SK-N-SH treated with all-trans-retinoic acid at 6 μM for 48 hours (cell line): ENCODE results near the gene NIPA2.

ENCODE experiments used
- ATAC-seq: fragments of 200-7000 bp; cut with Tn5 transposase; 3 replicates; pipeline ENCODE4 v1.9.1; 2020; ENCODE audit warnings: mild to moderate bottlenecking, moderate library complexity
- ARNTL ChIP-seq: fragments of 450-650 bp; formaldehyde crosslinking; IDR thresholded peaks from 2 replicates; pipeline ENCODE4 v1.5.0; 2020; ENCODE audit warnings: low read depth, mild to moderate bottlenecking, moderate library complexity, borderline replicate concordance
- BACH2 ChIP-seq: fragments of 250-450 bp; sonication (Bioruptor Pico); IDR thresholded peaks from 2 replicates; pipeline ENCODE4 v1.9.0; 2021; ENCODE audit warnings: mild to moderate bottlenecking, borderline replicate concordance
- CSDC2 ChIP-seq: fragments of 250-450 bp; sonication (Bioruptor Pico); IDR thresholded peaks from 2 replicates; pipeline ENCODE4 v1.5.0; 2020; ENCODE audit warnings: mild to moderate bottlenecking, moderate library complexity
- ESRRG ChIP-seq: fragments of 250-450 bp; sonication (Bioruptor Pico); IDR thresholded peaks from 2 replicates; pipeline ENCODE4 v1.6.1; 2021; ENCODE audit warnings: mild to moderate bottlenecking
- GLIS3 ChIP-seq: fragments of 250-450 bp; sonication (Bioruptor Pico); IDR thresholded peaks from 2 replicates; pipeline ENCODE4 v1.5.0; 2020; ENCODE audit warnings: mild to moderate bottlenecking, moderate library complexity
- ISL1 ChIP-seq: fragments of 250-450 bp; sonication (Bioruptor Pico); IDR thresholded peaks from 2 replicates; pipeline ENCODE4 v2.1.2; 2022; ENCODE audit warnings: mild to moderate bottlenecking, moderate library complexity
- RARB ChIP-seq: fragments of 250-450 bp; sonication (Bioruptor Pico); IDR thresholded peaks from 2 replicates; pipeline ENCODE4 v1.8.0; 2021; ENCODE audit warnings: mild to moderate bottlenecking, moderate library complexity
- SNAI2 ChIP-seq: fragments of 250-450 bp; sonication (Bioruptor Pico); IDR thresholded peaks from 2 replicates; pipeline ENCODE4 v1.5.0; 2020; ENCODE audit warnings: mild to moderate bottlenecking, moderate library complexity
- TCF4 ChIP-seq: fragments of 250-450 bp; sonication (Bioruptor Pico); IDR thresholded peaks from 2 replicates; pipeline ENCODE4 v1.8.0; 2021; ENCODE audit warnings: mild to moderate bottlenecking, moderate library complexity, borderline replicate concordance
- TOX ChIP-seq: fragments of 250-450 bp; sonication (Bioruptor Pico); IDR thresholded peaks from 2 replicates; pipeline ENCODE4 v1.8.0; 2021; ENCODE audit warnings: mild to moderate bottlenecking, moderate library complexity, borderline replicate concordance
- ZC3H10 ChIP-seq: fragments of 250-450 bp; sonication (Bioruptor Pico); IDR thresholded peaks from 2 replicates; pipeline ENCODE4 v1.5.1; 2021; ENCODE audit warnings: mild to moderate bottlenecking, moderate library complexity
- ZFP3 ChIP-seq: fragments of 250-450 bp; sonication (Bioruptor Pico); IDR thresholded peaks from 2 replicates; pipeline ENCODE4 v1.5.0; 2020; ENCODE audit warnings: mild to moderate bottlenecking, moderate library complexity
- ZFP30 ChIP-seq: fragments of 450-650 bp; formaldehyde crosslinking; IDR thresholded peaks from 2 replicates; pipeline ENCODE4 v1.5.0; 2022; ENCODE audit warnings: mild to moderate bottlenecking, moderate library complexity
- ZNF565 ChIP-seq: fragments of 450-650 bp; formaldehyde crosslinking; conservative IDR thresholded peaks from 2 replicates; pipeline ENCODE4 v1.5.0; 2020; ENCODE audit warnings: low read depth, mild to moderate bottlenecking, moderate library complexity
- ZNF70 ChIP-seq: fragments of 450-650 bp; formaldehyde crosslinking; IDR thresholded peaks from 2 replicates; pipeline ENCODE4 v1.5.0; 2020; ENCODE audit warnings: mild to moderate bottlenecking, moderate library complexity
- ZNF8 ChIP-seq: fragments of 450-650 bp; formaldehyde crosslinking; IDR thresholded peaks from 2 replicates; pipeline ENCODE4 v1.5.0; 2020; ENCODE audit warnings: mild to moderate bottlenecking, moderate library complexity
- TF ChIP-seq, protein P1 (sequence below): fragments of 250-450 bp; sonication (Bioruptor Pico); IDR thresholded peaks from 2 replicates; pipeline ENCODE4 v1.5.1; 2020; ENCODE audit warnings: low read depth, mild to moderate bottlenecking, moderate library complexity
- TF ChIP-seq, protein P2 (sequence below): fragments of 250-450 bp; sonication (Bioruptor Pico); IDR thresholded peaks from 2 replicates; pipeline ENCODE4 v1.8.0; 2020; ENCODE audit warnings: mild to moderate bottlenecking, moderate library complexity, borderline replicate concordance
- TF ChIP-seq, protein P3 (sequence below): fragments of 250-450 bp; sonication (Bioruptor Pico); IDR thresholded peaks from 2 replicates; pipeline ENCODE4 v1.5.1; 2021; ENCODE audit warnings: mild to moderate bottlenecking, moderate library complexity
- TF ChIP-seq, protein P4 (sequence below): fragments of 250-450 bp; sonication (Bioruptor Pico); IDR thresholded peaks from 2 replicates; pipeline ENCODE4 v1.8.0; 2021; ENCODE audit warnings: low read depth, mild to moderate bottlenecking, moderate library complexity, borderline replicate concordance

The NIPA2 gene

DNA sequence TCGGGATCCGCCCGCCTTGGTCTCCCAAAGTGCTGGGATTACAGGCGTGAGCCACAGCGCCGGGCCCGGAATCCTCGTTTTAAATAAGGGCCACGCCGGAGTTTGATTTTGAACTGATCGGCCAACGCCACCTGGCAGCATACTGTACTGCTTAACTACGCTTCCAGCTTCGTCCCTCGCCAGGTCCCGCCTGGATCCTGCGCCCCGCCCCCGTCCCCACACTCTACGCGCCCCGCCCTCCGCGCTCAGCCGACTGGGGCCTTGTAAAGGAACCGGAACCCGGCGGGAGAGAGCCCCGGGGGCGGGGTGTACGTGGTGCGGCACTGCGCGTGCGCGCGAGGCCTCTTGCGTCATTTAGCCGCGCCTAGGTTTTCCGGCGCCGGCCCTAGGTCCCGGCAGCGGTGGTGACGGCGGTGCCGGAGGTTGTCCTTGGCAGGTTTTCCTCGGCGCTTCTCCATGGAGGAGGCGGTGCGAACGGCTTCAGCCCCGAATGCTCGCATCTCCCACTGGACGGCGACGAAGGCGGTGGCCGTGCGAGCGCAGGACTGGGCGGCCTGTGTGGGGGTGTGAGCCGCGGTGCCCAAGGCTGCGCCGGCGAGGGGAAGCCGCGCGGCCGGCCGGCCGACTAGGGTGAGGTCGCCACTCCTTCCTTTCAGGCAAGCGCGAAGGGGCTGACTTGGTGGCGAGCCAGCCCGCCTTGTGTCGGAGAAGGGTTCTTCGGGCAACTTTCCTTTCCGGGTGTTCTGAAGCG lies at the start of gene NIPA2:
Gene NIPA2, plus strand, starts transcription at position 375 of the 751 bp plus-strand sequence. CDS start 13,066 bp downstream, outside the sequence.
- TF ChIP-seq, protein P1, sequence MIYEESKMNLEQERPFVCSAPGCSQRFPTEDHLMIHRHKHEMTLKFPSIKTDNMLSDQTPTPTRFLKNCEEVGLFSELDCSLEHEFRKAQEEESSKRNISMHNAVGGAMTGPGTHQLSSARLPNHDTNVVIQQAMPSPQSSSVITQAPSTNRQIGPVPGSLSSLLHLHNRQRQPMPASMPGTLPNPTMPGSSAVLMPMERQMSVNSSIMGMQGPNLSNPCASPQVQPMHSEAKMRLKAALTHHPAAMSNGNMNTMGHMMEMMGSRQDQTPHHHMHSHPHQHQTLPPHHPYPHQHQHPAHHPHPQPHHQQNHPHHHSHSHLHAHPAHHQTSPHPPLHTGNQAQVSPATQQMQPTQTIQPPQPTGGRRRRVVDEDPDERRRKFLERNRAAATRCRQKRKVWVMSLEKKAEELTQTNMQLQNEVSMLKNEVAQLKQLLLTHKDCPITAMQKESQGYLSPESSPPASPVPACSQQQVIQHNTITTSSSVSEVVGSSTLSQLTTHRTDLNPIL (CRISPR knock-in tag), result no peak
- no peak for TF ChIP-seq RARB
- TF ChIP-seq, protein P2, sequence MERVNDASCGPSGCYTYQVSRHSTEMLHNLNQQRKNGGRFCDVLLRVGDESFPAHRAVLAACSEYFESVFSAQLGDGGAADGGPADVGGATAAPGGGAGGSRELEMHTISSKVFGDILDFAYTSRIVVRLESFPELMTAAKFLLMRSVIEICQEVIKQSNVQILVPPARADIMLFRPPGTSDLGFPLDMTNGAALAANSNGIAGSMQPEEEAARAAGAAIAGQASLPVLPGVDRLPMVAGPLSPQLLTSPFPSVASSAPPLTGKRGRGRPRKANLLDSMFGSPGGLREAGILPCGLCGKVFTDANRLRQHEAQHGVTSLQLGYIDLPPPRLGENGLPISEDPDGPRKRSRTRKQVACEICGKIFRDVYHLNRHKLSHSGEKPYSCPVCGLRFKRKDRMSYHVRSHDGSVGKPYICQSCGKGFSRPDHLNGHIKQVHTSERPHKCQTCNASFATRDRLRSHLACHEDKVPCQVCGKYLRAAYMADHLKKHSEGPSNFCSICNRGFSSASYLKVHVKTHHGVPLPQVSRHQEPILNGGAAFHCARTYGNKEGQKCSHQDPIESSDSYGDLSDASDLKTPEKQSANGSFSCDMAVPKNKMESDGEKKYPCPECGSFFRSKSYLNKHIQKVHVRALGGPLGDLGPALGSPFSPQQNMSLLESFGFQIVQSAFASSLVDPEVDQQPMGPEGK (CRISPR knock-in tag), result no peak
- no peak for TF ChIP-seq ZNF70 (CRISPR knock-in tag)
- no peak for TF ChIP-seq CSDC2
- ATAC-seq, result peak; percentile 98

DNA sequence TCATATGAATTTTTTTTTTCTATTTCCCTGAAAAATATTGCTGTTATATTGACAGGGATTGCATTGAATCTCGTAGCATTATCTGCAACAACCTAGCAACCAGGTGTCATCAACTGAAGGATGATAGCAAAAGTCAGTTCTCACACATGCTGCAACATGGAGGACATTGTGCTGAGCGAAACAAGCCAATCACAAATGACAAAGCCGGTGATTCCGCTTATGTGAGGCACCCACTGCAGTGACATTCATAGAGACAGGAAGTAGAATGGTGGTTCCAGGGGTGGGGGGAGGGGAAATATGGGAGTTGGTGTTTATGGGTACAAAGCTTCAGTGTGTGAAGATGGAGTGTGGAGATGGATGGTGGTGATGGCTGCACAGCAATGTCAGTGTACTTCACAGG lies 44.4 kb upstream of the NIPA2 start:
- TF ChIP-seq ISL1 (CRISPR knock-in tag), result no peak
- ATAC-seq, result no peak

DNA sequence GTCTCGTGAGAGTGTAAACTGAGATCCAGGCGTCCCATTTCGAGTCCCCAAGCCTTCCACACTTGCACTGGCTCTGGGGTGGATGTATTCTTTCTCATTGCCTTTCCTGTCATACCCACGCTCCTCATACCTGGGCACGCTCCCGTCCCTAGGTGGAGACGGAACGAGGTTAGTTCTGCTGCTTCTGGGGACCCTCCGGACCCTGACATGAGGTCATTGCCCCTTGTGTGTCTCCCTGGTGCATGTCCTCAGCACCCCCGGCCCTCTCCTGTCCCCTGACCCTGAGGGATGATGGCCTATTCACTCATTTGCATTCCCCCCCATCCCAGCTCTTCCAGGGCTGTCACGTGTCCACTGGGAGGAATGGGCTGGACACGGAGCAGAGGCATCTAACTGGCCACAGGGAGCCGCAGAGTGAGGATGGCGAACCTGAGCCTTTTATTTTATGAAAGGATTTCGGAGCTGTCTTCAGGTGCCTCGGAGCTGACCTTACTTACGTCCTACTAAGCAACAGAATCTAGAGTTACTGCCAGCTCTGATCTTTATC lies 43.8 kb upstream of the NIPA2 start:
- no peak for TF ChIP-seq ZNF565 (CRISPR knock-in tag)
- TF ChIP-seq ESRRG (CRISPR knock-in tag), result no peak
- TF ChIP-seq BACH2 (CRISPR knock-in tag), result no peak
- TF ChIP-seq ISL1 (CRISPR knock-in tag), result no peak
- no peak for ATAC-seq

DNA sequence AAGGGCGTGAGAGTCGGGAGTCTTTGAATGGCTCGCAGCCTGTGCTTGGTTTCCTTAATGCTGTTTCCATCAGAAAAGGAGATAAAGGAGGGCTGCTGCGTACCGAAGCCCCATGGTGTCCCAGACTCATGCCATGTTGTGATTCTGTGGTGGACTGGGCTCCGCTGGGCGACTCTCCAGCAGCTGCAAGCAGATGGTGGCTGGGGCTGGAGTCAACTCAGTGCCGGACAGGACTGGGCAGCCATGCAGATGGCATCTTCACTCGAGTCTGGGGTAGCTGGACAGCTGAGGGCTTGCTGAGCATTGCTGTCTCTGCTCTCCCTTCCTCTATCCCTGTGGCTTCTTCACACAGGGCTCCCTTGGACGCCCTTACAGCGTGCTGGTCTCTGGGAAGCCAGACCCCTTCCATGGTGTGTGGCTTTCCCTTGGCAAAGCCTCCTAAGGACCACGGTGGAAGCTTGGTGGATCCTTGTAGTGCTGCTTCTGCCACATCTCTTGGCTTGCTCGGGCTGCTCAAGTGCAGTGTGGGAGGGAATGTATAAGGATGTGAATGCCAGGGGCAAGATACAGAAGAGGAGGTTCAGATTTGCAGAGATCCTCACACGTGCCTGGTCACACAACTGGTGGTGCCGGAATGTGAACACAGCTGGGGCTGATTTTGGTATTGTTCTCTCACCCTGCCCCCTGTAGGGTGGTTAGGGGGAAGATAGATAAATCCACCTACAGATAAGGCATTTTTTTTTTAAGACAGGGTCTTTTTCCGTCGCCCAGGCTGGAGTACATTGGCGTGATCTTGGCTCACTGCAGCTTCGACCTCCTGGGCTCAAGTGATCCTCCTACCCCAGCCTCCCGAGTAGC lies 43.0 kb upstream of the NIPA2 start:
- no peak for ATAC-seq
- TF ChIP-seq ZNF565 (CRISPR knock-in tag) (no peak), ZC3H10 (CRISPR knock-in tag) (no peak), ARNTL (CRISPR knock-in tag) (no peak), BACH2 (CRISPR knock-in tag) (no peak), ISL1 (CRISPR knock-in tag) (no peak), TCF4 (no peak), SNAI2 (CRISPR knock-in tag) (no peak), ZFP3 (CRISPR knock-in tag) (no peak), ZFP30 (no peak), ZNF8 (no peak), RARB (no peak), GLIS3 (CRISPR knock-in tag) (no peak), TOX (CRISPR knock-in tag) (no peak), ZNF70 (CRISPR knock-in tag) (no peak)
- TF ChIP-seq, protein P2 (CRISPR knock-in tag), result no peak
- TF ChIP-seq, protein P3, sequence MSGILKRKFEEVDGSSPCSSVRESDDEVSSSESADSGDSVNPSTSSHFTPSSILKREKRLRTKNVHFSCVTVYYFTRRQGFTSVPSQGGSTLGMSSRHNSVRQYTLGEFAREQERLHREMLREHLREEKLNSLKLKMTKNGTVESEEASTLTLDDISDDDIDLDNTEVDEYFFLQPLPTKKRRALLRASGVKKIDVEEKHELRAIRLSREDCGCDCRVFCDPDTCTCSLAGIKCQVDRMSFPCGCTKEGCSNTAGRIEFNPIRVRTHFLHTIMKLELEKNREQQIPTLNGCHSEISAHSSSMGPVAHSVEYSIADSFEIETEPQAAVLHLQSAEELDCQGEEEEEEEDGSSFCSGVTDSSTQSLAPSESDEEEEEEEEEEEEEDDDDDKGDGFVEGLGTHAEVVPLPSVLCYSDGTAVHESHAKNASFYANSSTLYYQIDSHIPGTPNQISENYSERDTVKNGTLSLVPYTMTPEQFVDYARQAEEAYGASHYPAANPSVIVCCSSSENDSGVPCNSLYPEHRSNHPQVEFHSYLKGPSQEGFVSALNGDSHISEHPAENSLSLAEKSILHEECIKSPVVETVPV (CRISPR knock-in tag), result no peak
- TF ChIP-seq, protein P4, sequence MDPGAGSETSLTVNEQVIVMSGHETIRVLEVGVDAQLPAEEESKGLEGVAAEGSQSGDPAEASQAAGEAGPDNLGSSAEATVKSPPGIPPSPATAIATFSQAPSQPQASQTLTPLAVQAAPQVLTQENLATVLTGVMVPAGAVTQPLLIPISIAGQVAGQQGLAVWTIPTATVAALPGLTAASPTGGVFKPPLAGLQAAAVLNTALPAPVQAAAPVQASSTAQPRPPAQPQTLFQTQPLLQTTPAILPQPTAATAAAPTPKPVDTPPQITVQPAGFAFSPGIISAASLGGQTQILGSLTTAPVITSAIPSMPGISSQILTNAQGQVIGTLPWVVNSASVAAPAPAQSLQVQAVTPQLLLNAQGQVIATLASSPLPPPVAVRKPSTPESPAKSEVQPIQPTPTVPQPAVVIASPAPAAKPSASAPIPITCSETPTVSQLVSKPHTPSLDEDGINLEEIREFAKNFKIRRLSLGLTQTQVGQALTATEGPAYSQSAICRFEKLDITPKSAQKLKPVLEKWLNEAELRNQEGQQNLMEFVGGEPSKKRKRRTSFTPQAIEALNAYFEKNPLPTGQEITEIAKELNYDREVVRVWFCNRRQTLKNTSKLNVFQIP, result no peak
- TF ChIP-seq, protein P1 (CRISPR knock-in tag), result no peak
